Measurements from ENCODE around the gene TMEM86B. TPM values are rescaled to one million over a fixed set of nuclear protein-coding genes. Genes with fewer than 3 reads are reported as not detected.

TMEM86B gene
- total RNA-seq, 4 donors from 2014 or later: 2.0 to 40.8 (median 4.4) TPM

DNA sequence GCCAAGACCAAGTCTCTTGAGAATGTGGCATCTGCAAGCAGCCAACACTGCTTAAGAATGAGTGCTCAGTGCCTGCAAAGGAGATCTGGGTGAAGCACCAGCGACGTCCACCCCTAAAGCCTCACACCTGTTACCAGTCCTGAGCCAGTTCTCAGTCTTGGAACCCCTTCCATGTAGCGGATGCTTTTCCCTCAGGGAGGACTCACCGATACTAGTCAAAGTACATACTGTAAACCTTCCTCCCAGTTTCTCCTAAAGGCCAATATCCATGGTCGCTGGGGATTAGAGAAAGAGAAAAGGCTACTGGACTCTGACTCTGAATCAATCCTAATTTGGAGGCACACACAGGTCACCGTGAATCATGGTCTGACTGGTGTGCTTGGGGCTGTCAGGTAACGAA, 15.0 kb downstream of the TMEM86B start:
- Histone ChIP-seq H3K4me3 (no peak overlapping the region), H3K27ac (no peak overlapping the region), H3K27me3 (peaks cover 6% of the 10 kb centered on the region), H3K9me3 (peaks cover 3 to 7% of the 10 kb centered on the region in 2 donors), H3K36me3 (no peaks in the 10 kb centered on the region), H3K4me1 (peaks cover 4 to 24% (median 18%) of the 10 kb centered on the region in 4 donors)
- in situ Hi-C loops (cut with MboI; ENCODE audit: low pct_ligation_motif_present in 1 of 4, low pct_unique_long_range_greater_than_20kb in 1 of 4, low sequenced_read_pairs in 3 of 4): no loop called here
- TF ChIP-seq EP300 (IDR thresholded peaks at IDR 0.05; ENCODE audit: low read depth) (no peak), POLR2AphosphoS5 (IDR thresholded peaks at IDR 0.05) (no peak), CTCF (IDR thresholded peaks at IDR 0.05) (no peak), POLR2A (IDR thresholded peaks at IDR 0.05) (no peak)
- intact Hi-C loops (cut with DNase I; ENCODE audit: low total_unique reads): no loop called here
- no peak for DNase-seq
- WGBS, 2 donors (ENCODE audit: low coverage in 1 of 2): 90 to 96% methylated on average over 3 to 7 of the region's 7 CpGs

DNA sequence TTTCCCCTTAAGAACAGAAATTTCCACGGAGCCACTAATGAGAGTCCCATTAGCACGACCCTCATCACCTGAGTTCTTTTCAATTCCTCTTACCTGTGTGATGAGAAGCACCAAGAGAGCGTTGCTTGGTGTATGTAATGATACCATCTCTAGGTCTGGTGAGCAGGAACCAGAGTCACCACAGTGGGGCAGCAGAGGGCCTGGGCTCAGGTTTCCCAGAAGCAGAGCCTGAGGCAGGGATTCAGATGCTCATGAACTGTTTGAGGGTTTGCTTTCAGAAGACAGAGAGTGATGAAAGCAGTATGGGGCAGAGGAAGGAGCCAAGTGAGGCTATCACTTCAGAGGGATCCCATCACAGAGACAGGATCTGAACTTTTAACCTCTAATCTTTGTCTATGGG, 16.1 kb downstream of the TMEM86B start:
- no peaks in the 10 kb centered on the region for H3K36me3 ChIP-seq
- in situ Hi-C loops (cut with MboI; ENCODE audit: low pct_ligation_motif_present in 1 of 4, low pct_unique_long_range_greater_than_20kb in 1 of 4, low sequenced_read_pairs in 3 of 4): no loop called here
- peak; percentile 67 for DNase-seq
- TF ChIP-seq CTCF (IDR thresholded peaks at IDR 0.05) (peak; percentile 25 to 41 (median 31)), POLR2A (IDR thresholded peaks at IDR 0.05) (no peak), EP300 (IDR thresholded peaks at IDR 0.05; ENCODE audit: low read depth) (no peak)
- H3K4me3 ChIP-seq: no peak overlapping the region
- peaks cover 4 to 24% (median 17%) of the 10 kb centered on the region in 4 donors for H3K4me1 ChIP-seq
- intact Hi-C loops (cut with DNase I; ENCODE audit: low total_unique reads): no loop called here
- H3K9me3 ChIP-seq: peaks cover 3 to 7% of the 10 kb centered on the region in 2 donors
- H3K27ac ChIP-seq: no peak overlapping the region
- H3K27me3 ChIP-seq: peaks cover 6% of the 10 kb centered on the region
- WGBS, 2 donors (ENCODE audit: low coverage in 1 of 2): 69 to 75% methylated on average over 2 to 3 of the region's 3 CpGs

DNA sequence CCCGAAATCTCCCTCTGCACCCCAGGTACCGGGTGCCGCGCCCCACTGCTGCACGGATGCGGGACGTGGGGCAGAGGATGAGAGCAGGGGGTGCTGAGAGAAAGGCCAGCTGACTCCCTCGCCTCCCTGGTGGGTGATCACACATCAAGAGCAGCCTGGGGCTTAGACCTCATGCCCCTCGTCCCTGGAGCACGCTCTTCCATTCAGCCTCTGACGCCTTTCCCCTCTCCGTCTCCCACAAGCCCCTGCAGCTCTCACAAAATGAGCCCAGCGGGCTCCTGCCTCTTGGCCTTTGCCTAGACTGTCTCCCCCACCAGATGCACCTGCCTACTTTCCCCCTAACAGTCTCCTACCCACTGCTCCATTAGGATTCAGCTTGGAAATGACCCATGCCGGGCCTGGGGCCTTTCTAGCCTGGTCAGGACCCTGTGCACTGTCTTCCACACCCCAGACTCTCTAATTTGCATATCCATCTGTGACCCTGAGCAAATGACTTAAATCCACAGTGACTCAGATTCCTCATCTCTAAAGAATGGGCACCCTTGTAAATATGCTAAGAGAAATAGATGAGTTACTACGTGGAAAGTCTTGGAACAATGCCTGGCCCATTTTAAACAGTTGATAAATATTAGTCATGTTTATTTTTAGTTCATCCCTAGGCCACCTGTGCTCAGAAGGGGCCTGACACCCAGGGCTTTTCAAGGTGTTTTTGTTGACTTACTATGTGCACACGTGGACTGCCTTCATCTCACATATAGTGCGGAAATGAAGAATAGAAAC, 18.7 kb downstream of the TMEM86B start:
- intact Hi-C loops (cut with DNase I; ENCODE audit: low total_unique reads) (no loop called here), in situ Hi-C loops (cut with MboI; ENCODE audit: low pct_ligation_motif_present in 1 of 4, low pct_unique_long_range_greater_than_20kb in 1 of 4, low sequenced_read_pairs in 3 of 4) (no loop called here)
- Histone ChIP-seq H3K27ac (peak overlapping the region; percentile 79 to 90 (median 86)), H3K27me3 (peaks cover 6% of the 10 kb centered on the region), H3K4me1 (peaks cover 4 to 21% (median 20%) of the 10 kb centered on the region in 4 donors), H3K36me3 (no peaks in the 10 kb centered on the region), H3K4me3 (no peak overlapping the region), H3K9me3 (peaks cover 3 to 7% of the 10 kb centered on the region in 2 donors)
- WGBS, 2 donors (ENCODE audit: low coverage in 1 of 2): 50 to 68% methylated on average over 4 to 17 of the region's 17 CpGs
- TF ChIP-seq POLR2AphosphoS5 (IDR thresholded peaks at IDR 0.05) (no peak), POLR2A (IDR thresholded peaks at IDR 0.05) (no peak), EP300 (IDR thresholded peaks at IDR 0.05; ENCODE audit: low read depth) (no peak), CTCF (IDR thresholded peaks at IDR 0.05) (no peak)
- no peak for DNase-seq

GRCh38 chr19:55208880-55209692, 19.5 kb downstream of the TMEM86B start, which contains the start of gene PTPRH:
TSS of gene PTPRH (minus strand) at chr19:55209501. CDS start at chr19:55209433, 68 bp downstream.
- H3K9me3 ChIP-seq: peaks cover 3 to 7% of the 10 kb centered on the region in 2 donors
- WGBS, 2 donors (ENCODE audit: low coverage in 1 of 2): 31% methylated on average over 16 of the region's 18 CpGs; no CpG with 5 or more reads in 1 of the 2 donors
- no peaks in the 10 kb centered on the region for H3K36me3 ChIP-seq
- peak within 1 kb of the TSS in 3 of 4 donors; percentile 19 to 42 (median 29) for H3K4me3 ChIP-seq
- in situ Hi-C loops (cut with MboI; ENCODE audit: low pct_ligation_motif_present in 1 of 4, low pct_unique_long_range_greater_than_20kb in 1 of 4, low sequenced_read_pairs in 3 of 4): no loop called here
- intact Hi-C loops (cut with DNase I; ENCODE audit: low total_unique reads): no loop called here
- H3K27me3 ChIP-seq: peaks cover under 1% of the 10 kb centered on the region
- peak within 1 kb of the TSS; percentile 79 to 90 (median 86) for H3K27ac ChIP-seq
- peaks cover 4 to 21% (median 20%) of the 10 kb centered on the region in 4 donors for H3K4me1 ChIP-seq
- peak; percentile 87 for TF ChIP-seq POLR2A (IDR thresholded peaks at IDR 0.05)
- no peak for TF ChIP-seq CTCF (IDR thresholded peaks at IDR 0.05)
- peak; percentile 55 to 88 (median 86) for TF ChIP-seq POLR2AphosphoS5 (IDR thresholded peaks at IDR 0.05)
- TF ChIP-seq EP300 (IDR thresholded peaks at IDR 0.05; ENCODE audit: low read depth): no peak
- peak; percentile 83 for DNase-seq

Data from transverse colon (tissue), 4 donors.